CD4-positive, alpha-beta T cell treated with Interleukin-17A for 1 hour (primary cell): ENCODE data around the gene NXPH1.
"Not testable (repeated sequence)": the region's sequence is repeated elsewhere in the genome, so short reads cannot be mapped to it uniquely, and the experiment has no call there.

ENCODE experiments used
- DNase-seq: peaks from one replicate; pipeline ENCODE4 v3.0.0-alpha.2; 2020

NXPH1 gene

GRCh38 chr7:8612584-8612983 lies 179.2 kb downstream of the NXPH1 start:
- no peak for DNase-seq

- DNase-seq, result no peak
These were observed 179.8 kb downstream of the NXPH1 start for GRCh38 chr7:8613191-8613590.

DNA sequence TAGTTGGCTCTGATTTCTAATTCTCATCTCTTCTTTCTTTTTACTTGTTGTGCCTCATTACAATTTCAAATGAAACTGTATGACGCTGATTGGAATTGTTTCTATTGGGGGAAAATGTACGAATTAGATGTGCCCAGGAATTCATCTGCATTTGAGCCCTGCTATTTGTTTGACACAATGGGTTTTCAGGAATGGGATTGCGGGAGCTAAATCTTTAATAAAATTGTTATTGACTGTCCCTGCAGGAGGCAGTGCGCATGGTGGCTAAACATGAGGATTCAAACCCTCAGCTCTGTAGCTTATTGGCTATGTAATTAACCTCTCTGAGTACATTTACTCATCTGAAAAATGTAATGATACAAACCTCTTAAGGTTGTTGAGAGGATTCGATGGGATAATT lies 181.6 kb downstream of the NXPH1 start:
- DNase-seq, result no peak

- DNase-seq, result no peak
These were observed 185.1 kb downstream of the NXPH1 start for GRCh38 chr7:8618441-8619070.

- DNase-seq, result no peak
These were observed 186.8 kb downstream of the NXPH1 start for GRCh38 chr7:8620169-8620568.

DNA sequence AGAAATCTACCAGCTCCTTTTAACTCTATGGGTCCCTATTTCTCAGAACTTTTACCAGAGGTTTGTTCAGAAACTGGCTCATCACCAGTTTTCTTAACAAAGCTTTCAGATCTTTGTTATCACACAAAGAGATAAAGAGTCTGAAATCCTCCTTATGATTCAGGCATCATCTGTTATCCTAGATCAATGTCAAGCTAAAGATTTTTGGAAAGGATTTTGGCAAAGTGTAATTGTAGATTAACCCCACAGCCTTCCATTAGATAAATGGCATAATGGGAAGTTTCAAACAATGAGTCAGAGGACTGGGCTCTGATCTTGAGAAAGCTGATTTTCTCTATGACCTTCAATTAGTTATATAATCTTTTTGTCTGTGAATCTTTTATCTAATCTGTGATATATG lies 192.2 kb downstream of the NXPH1 start:
- no peak for DNase-seq

GRCh38 chr7:8627325-8627724 lies 193.9 kb downstream of the NXPH1 start:
- no peak for DNase-seq

DNA sequence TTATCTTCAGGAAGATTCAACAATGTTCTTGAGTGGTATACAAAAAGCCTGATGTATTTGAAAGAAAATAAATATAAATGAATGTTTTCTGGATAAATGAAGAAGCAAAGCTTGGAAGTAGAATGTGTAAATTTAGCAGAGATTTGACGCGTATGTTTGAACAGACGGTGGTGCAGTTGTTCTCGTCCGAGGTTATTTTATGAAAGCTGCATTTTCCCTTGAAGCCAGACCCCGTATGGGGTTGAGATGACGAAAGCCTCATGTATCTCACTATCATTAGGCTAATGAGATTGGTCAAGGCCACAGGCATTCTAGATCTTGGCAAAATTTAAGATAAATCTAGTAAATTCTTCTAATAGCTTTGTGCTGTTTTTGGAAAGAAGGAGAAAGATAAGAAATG lies 195.2 kb downstream of the NXPH1 start:
- no peak for DNase-seq

DNA sequence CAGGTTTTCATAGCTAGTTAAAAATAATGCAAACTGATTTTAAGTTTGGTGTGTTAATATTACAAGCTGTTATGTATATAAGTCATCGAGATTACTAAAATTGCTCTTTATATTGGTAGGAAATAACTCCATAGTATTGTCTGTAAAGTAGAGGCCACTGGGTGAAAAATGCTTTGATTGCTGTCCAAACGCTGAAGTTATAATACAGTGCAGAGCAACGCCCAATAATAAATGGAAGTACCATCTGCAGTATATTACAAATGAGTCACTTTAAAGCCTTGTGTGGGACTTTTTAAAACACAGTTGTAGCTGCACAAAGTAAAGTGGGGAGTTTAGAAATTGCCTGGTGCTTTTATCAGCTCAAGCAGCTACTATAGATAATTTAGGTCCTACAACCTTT lies 196.1 kb downstream of the NXPH1 start:
- DNase-seq, result no peak

DNA sequence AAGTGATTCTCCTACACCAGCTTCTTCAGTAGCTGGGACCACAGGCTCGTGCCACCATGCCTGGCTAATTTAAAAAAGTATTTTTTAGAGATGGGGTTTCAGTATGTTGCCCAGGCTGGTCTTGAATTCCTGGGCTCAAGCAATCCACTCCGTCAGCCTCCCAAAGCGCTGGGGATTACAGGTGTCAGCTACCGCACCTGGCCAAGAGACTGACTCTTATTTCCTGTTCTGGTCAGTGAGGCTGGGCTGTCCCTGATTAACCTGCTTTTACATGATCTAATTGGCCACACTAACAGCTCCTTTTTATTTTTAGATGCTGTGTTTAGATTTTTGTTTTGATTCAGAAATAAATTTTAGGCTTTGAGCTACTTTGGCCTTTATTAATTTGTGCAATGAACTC lies 203.9 kb downstream of the NXPH1 start:
- DNase-seq, result no peak

DNA sequence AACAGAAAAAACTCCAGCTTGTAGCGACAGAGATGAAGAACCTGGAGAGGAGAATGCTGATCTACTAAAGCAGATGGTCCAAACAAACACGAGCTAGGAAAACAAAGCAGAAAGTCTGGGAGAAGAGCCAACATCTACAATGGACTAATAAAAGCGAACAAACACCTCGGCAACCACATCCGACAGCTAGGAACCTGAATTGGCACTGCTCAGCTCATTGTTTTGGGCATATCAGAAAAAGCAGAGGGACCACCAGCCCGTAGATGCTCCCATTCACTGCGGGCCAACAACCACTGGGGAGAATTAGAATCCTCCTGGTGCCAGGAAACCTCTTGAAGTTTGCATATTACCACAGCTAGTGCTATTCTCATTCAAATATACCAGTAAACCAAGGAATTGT lies 204.7 kb downstream of the NXPH1 start:
- no peak for DNase-seq

- DNase-seq, result no peak
These were observed 206.3 kb downstream of the NXPH1 start for GRCh38 chr7:8639668-8640067.

DNA sequence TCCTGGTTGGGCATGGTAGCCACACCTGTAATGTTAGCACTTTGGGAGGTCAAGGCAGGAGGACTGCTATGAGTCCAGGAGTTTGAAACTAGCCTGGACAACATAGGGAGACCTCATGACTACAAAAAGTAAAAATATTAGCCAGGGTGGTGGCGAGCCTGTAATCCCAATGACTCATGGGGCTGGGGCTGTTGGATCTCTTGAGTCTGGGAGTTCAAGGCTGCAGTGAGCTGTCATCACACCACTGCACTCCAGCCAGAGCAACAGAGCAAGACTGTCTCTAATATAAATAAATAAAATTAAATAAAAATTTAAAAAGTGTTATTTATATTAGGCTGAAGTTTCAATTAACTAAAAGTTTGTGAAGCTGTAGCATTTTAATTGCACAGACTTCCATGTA lies 207.3 kb downstream of the NXPH1 start:
- DNase-seq, result no peak

DNA sequence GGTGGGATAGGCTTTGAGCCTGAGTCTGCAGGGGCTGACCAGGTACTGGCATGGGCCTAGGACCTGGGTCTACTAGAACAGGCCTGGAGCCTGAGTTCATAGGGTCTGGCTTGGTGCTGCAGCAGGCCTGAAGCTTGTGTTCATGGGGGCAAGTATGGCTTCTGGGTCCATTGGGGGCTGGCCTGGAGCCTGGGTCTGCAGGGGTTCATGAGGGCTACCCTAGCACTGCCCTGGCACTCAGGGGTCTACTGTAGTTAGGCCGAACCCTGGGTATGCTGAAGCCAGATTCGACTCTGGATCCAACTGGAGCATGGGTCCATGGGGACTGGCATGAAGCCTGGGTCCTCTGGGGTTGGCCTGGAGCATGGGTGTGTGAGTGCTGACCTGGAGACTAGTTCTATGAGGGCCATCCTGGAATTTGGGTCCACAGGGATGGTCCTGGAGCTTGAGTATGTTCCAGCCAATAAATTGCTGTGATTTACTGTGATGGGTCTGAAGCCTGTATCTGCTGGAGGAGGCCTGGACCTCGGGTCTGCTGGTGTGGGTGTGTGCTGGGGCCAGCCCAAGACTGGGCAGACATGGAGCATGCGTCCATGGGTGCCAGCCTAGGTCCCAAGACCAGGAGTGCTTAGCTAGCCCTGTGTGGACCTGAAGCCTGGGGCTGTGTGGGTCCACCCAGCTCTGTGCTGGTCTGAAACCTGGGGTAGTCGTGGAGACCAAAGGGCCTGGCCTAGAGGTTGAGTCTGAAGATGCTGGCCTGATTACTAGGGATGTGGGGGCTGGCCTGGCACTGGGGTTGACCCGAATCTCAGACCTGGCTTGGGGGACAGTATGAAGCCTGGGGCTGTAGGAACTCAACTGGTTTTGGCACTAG lies 235.5 kb downstream of the NXPH1 start:
- no peak for DNase-seq

- DNase-seq, result no peak
These were observed 236.1 kb downstream of the NXPH1 start for GRCh38 chr7:8669501-8669851.

DNA sequence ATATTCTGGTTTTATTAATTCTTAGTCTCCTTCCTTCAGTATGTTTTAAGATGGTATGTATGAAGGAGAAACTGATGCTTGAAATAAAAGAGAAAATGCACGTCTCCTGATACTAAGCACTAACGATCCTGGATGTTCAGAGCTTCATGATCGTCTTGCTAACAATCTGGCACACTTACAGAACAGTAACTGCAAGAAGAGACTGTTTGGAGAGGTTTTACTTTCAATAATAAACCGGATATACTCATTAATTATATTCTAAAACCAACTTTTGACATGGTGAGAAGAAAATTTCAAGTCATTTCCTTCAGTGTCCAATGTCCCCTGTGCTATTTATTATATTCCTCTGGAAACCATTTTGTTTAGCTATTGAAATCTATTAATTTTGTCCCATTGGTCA lies 251.0 kb downstream of the NXPH1 start:
- DNase-seq, result no peak

GRCh38 chr7:8699875-8700624 lies 266.6 kb downstream of the NXPH1 start:
- no peak for DNase-seq

DNA sequence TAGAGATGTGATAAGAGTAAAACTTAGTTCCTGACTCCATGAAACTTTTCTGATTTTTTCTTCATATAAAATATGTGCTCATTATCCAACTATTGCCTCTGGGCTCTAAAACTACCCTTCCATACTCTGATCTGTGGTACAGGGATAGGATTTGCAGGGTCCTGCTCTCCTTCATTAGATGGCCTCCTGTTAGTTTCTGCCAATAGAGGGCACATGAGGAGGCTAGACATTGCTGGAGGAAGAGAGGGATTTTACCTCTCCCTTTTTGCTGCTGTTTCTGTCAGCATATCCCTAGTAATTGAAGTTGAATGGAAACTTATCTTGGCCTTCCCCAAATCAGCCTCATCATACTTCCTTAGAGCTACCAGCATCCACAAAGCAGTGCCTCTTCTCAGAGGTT lies 269.4 kb downstream of the NXPH1 start:
- no peak for DNase-seq

DNA sequence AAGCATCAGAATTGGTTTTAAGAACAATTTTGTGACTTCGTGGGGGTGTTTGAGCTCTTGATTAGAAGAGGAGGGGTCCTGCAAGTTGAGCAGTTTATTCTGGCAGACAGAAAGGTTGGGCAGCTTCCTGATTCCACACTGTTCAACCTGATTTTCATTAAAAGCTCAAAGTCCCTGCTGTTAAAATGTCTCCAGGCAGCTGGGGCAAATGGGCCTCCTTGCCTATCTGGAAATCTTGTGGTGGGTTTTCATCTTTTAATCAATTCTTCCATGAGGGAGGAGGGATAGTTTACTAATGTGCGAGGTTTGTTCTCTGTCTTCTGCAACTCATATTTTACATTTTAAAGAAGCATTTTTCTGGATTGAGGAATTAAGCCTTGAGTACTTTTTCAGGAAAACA lies 276.7 kb downstream of the NXPH1 start:
- no peak for DNase-seq

DNA sequence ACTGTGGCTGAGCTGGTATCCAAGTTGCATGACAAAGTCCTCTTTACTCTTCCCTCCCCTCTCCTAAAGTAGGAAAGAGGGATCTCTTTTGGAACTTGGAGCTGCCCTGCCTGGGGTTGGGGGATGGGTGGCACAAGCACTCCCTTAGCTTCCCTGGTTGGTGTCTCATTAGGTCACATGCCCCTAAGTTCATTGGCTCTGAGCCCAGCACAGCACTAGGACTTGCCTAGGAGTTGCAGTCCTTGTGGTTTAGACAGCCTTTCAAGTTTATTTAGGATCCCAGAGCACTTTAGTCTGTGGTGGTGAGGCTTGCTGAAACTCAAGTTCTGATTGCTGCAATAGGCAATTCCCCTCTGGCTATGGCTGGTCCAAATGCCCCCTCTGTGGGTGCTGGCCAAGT lies 281.4 kb downstream of the NXPH1 start:
- no peak for DNase-seq

- DNase-seq, result no peak
These were observed 285.7 kb downstream of the NXPH1 start for GRCh38 chr7:8719102-8719501.

- no peak for DNase-seq
These were observed 290.8 kb downstream of the NXPH1 start for GRCh38 chr7:8724080-8724718.

- not testable (repeated sequence) for DNase-seq
These were observed 298.3 kb downstream of the NXPH1 start for GRCh38 chr7:8731756-8732155.

GRCh38 chr7:8739837-8740236 lies 306.4 kb downstream of the NXPH1 start:
- DNase-seq, result no peak
